ENCODE results near the gene CTU2.

The CTU2 gene

GRCh38 chr16:88659160-88659559, 47.1 kb upstream of the CTU2 start:
- Histone ChIP-seq H3K4me3 (replicated peaks; ENCODE audit: insufficient read depth, low read length) (no peak overlapping the region), H3K27ac (replicated peaks) (no peak overlapping the region)
- TF ChIP-seq, protein P1, sequence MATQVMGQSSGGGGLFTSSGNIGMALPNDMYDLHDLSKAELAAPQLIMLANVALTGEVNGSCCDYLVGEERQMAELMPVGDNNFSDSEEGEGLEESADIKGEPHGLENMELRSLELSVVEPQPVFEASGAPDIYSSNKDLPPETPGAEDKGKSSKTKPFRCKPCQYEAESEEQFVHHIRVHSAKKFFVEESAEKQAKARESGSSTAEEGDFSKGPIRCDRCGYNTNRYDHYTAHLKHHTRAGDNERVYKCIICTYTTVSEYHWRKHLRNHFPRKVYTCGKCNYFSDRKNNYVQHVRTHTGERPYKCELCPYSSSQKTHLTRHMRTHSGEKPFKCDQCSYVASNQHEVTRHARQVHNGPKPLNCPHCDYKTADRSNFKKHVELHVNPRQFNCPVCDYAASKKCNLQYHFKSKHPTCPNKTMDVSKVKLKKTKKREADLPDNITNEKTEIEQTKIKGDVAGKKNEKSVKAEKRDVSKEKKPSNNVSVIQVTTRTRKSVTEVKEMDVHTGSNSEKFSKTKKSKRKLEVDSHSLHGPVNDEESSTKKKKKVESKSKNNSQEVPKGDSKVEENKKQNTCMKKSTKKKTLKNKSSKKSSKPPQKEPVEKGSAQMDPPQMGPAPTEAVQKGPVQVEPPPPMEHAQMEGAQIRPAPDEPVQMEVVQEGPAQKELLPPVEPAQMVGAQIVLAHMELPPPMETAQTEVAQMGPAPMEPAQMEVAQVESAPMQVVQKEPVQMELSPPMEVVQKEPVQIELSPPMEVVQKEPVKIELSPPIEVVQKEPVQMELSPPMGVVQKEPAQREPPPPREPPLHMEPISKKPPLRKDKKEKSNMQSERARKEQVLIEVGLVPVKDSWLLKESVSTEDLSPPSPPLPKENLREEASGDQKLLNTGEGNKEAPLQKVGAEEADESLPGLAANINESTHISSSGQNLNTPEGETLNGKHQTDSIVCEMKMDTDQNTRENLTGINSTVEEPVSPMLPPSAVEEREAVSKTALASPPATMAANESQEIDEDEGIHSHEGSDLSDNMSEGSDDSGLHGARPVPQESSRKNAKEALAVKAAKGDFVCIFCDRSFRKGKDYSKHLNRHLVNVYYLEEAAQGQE (IDR thresholded peaks at IDR 0.05; ENCODE audit: insufficient replicate concordance, low read depth) = no peak
- TF ChIP-seq POLR2AphosphoS5 (IDR thresholded peaks at IDR 0.05; ENCODE audit: low read depth) (no peak), GABPA (IDR thresholded peaks at IDR 0.05; ENCODE audit: low read depth) (no peak)

GRCh38 chr16:88661468-88661867, 44.8 kb upstream of the CTU2 start:
- Histone ChIP-seq H3K4me3 (replicated peaks; ENCODE audit: insufficient read depth, low read length) (no peak overlapping the region), H3K27ac (replicated peaks) (no peak overlapping the region), H3K27me3 (ENCODE audit: insufficient read depth, poor library complexity, severe bottlenecking) (no peaks in the 10 kb centered on the region)
- no peak for DNase-seq (ENCODE audit: low read depth in 1 of 2, low spot score in 1 of 2)
- TF ChIP-seq CTCF (IDR thresholded peaks at IDR 0.05; ENCODE audit: insufficient read depth, low read length) (no peak), GABPA (IDR thresholded peaks at IDR 0.05; ENCODE audit: low read depth) (no peak), POLR2AphosphoS5 (IDR thresholded peaks at IDR 0.05; ENCODE audit: low read depth) (no peak), SPI1 (IDR thresholded peaks at IDR 0.05; ENCODE audit: borderline replicate concordance, low read depth) (no peak)
- TF ChIP-seq, protein P1 (IDR thresholded peaks at IDR 0.05; ENCODE audit: insufficient replicate concordance, low read depth) = no peak

More at GRCh38 chr16:88659160-88659559, 47.1 kb upstream of the CTU2 start:
- no peaks in the 10 kb centered on the region for H3K27me3 ChIP-seq (ENCODE audit: insufficient read depth, poor library complexity, severe bottlenecking)
- no peak for DNase-seq (ENCODE audit: low read depth in 1 of 2, low spot score in 1 of 2)

DNA sequence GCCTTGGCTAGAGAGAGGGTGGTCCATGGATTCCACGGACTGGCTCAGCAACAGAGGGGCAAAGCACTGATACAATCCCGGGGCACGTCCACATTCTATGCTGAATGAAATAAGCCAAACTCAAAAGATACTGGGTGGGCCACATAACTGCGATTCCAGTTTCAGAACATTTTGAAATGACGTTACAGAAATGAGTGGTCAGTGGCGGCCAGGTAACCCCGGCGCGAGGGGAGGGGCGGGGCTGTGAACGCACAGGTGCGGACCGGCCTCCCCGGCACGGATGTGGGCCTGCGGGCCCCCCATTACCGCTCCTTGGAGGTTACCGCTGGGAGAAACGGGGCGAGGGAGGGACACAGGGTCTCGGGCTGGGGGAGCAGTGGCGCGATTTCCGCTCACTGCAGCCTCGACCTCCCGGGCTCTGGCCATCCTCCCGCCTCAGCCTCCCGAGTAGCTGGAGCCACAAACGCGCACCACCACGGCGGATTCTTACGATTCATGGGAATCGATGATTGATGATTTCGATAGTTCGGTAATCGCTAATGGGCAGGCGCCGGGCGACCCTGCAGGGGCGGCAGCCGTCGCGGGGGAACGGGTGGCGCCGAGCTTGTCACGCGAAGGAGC, 44.0 kb upstream of the CTU2 start:
- no peak overlapping the region for H3K27ac ChIP-seq (replicated peaks)
- TF ChIP-seq CTCF (IDR thresholded peaks at IDR 0.05; ENCODE audit: insufficient read depth, low read length) (no peak), SPI1 (IDR thresholded peaks at IDR 0.05; ENCODE audit: borderline replicate concordance, low read depth) (no peak), POLR2AphosphoS5 (IDR thresholded peaks at IDR 0.05; ENCODE audit: low read depth) (no peak), GABPA (IDR thresholded peaks at IDR 0.05; ENCODE audit: low read depth) (no peak)
- TF ChIP-seq, protein P1 (IDR thresholded peaks at IDR 0.05; ENCODE audit: insufficient replicate concordance, low read depth) = no peak
- no peak for DNase-seq (ENCODE audit: low read depth in 1 of 2, low spot score in 1 of 2)
- peak overlapping the region; percentile 70 for H3K4me3 ChIP-seq (replicated peaks; ENCODE audit: insufficient read depth, low read length)
- H3K27me3 ChIP-seq (ENCODE audit: insufficient read depth, poor library complexity, severe bottlenecking) = no peaks in the 10 kb centered on the region

Data from HL-60 (cell line).